Nephron (organoid): ENCODE data around the gene ARHGAP12.

ENCODE experiments used
- H3K27ac Mint-ChIP-seq, 3 experiments: 2 replicates each; pipeline ENCODE4 v1.8.0; 2020; ENCODE audit warnings: mixed read lengths in 3 of 3, mild to moderate bottlenecking in 2 of 3, moderate library complexity in 1 of 3
- H3K27me3 Mint-ChIP-seq: 2 replicates; pipeline ENCODE4 v1.8.0; 2021; ENCODE audit warnings: low read depth, mild to moderate bottlenecking, moderate library complexity, mixed read lengths
- H3K36me3 Mint-ChIP-seq: 2 replicates; pipeline ENCODE4 v1.8.0; 2020; ENCODE audit warnings: low read depth, mixed read lengths
- H3K4me1 Mint-ChIP-seq: 2 replicates; pipeline ENCODE4 v1.8.0; 2020; ENCODE audit warnings: mixed read lengths
- H3K4me3 Mint-ChIP-seq, 3 experiments: 2 replicates each; pipeline ENCODE4 v1.8.0; 2020; ENCODE audit warnings: mild to moderate bottlenecking in 3 of 3, mixed read lengths in 3 of 3, moderate library complexity in 2 of 3
- H3K9me3 Mint-ChIP-seq: 2 replicates; pipeline ENCODE4 v1.8.0; 2020; ENCODE audit warnings: mixed read lengths
- TF ChIP-seq, protein P1 (sequence below), 3 experiments: fragments of 200-600 bp; sonication (generic); IDR thresholded peaks; one replicate each; pipeline ENCODE4 v1.5.0; 2021; ENCODE audit warnings: antibody characterized with exemption in 3 of 3; ENCODE audit not compliant: unreplicated experiment in 3 of 3

The ARHGAP12 gene

GRCh38 chr10:31759124-31759798 is 169.4 kb downstream of the ARHGAP12 start:
- Mint-ChIP-seq H3K27ac (peak overlapping the region; percentile 92 to 98 (median 94)), H3K4me1 (peaks cover 75% of the 10 kb centered on the region), H3K27me3 (no peaks in the 10 kb centered on the region), H3K9me3 (no peaks in the 10 kb centered on the region), H3K4me3 (peak overlapping the region; percentile 94 to 98 (median 96)), H3K36me3 (no peaks in the 10 kb centered on the region)
- TF ChIP-seq, protein P1, sequence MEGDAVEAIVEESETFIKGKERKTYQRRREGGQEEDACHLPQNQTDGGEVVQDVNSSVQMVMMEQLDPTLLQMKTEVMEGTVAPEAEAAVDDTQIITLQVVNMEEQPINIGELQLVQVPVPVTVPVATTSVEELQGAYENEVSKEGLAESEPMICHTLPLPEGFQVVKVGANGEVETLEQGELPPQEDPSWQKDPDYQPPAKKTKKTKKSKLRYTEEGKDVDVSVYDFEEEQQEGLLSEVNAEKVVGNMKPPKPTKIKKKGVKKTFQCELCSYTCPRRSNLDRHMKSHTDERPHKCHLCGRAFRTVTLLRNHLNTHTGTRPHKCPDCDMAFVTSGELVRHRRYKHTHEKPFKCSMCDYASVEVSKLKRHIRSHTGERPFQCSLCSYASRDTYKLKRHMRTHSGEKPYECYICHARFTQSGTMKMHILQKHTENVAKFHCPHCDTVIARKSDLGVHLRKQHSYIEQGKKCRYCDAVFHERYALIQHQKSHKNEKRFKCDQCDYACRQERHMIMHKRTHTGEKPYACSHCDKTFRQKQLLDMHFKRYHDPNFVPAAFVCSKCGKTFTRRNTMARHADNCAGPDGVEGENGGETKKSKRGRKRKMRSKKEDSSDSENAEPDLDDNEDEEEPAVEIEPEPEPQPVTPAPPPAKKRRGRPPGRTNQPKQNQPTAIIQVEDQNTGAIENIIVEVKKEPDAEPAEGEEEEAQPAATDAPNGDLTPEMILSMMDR (IDR thresholded peaks at IDR 0.05; ENCODE audit: unreplicated experiment in 3 of 3), result no peak

- no peaks in the 10 kb centered on the region for H3K9me3 Mint-ChIP-seq
- peak overlapping the region; percentile 92 to 98 (median 94) for H3K27ac Mint-ChIP-seq
- no peaks in the 10 kb centered on the region for H3K27me3 Mint-ChIP-seq
- TF ChIP-seq, protein P1 (IDR thresholded peaks at IDR 0.05; ENCODE audit: unreplicated experiment in 3 of 3), result no peak
- H3K4me1 Mint-ChIP-seq, result peaks cover 80% of the 10 kb centered on the region
- peak overlapping the region; percentile 65 to 98 (median 96) for H3K4me3 Mint-ChIP-seq
- no peaks in the 10 kb centered on the region for H3K36me3 Mint-ChIP-seq
Observed at GRCh38 chr10:31758495-31758894, 170.1 kb downstream of the ARHGAP12 start.

GRCh38 chr10:31757831-31758230 is 170.8 kb downstream of the ARHGAP12 start:
- Mint-ChIP-seq H3K27me3 (no peaks in the 10 kb centered on the region), H3K4me3 (peak overlapping the region; percentile 65 to 98 (median 96)), H3K36me3 (no peaks in the 10 kb centered on the region), H3K9me3 (no peaks in the 10 kb centered on the region), H3K4me1 (peaks cover 86% of the 10 kb centered on the region), H3K27ac (peak overlapping the region; percentile 92 to 98 (median 94))
- TF ChIP-seq, protein P1 (IDR thresholded peaks at IDR 0.05; ENCODE audit: unreplicated experiment in 3 of 3), result no peak

DNA sequence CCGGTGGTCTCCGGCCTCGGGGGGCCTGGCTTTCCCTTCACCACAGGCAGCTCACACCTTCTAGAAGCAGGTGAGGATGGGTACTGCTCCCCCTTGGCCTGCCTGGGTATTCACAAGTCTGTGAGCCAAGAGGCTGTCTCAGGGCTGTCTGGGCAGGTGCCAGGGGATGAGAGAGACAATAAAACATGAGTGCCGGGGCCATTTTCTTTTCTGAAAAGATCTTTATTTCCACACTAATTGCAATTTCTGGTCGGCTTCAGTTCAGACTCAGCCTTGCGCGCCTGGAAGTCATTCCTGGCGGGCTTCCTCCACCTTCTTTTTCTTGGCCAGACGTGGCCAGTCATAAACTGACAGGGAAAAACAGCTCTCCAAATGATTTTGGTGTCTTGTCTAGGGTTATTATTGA is 171.2 kb downstream of the ARHGAP12 start:
- no peaks in the 10 kb centered on the region for H3K36me3 Mint-ChIP-seq

DNA sequence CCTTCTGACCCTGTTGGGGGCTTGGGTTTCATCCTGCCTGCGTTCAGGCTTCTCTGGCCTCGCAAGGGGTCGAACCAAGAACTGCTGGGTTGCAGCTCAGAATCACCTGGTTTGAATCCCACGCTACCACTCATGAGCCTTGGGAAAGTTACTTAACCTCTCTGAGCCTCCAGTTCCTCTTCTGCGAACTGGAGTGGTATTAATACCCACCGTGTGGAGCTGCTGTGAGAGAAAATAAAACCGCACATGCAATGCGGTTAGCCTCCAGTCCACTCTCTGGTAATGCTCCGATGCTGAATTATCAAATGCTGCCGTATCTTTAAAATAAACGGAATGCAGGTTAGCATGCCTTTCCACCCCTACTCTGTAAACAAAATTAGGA is 171.9 kb downstream of the ARHGAP12 start:
- no peaks in the 10 kb centered on the region for H3K36me3 Mint-ChIP-seq
- peak overlapping the region in 2 of 3 experiments; percentile 46 to 98 for H3K4me3 Mint-ChIP-seq
- peaks cover 89% of the 10 kb centered on the region for H3K4me1 Mint-ChIP-seq
- TF ChIP-seq, protein P1 (IDR thresholded peaks at IDR 0.05; ENCODE audit: unreplicated experiment in 3 of 3), result no peak
- H3K9me3 Mint-ChIP-seq, result no peaks in the 10 kb centered on the region
- H3K27me3 Mint-ChIP-seq, result no peaks in the 10 kb centered on the region
- H3K27ac Mint-ChIP-seq, result peak overlapping the region in 2 of 3 experiments; percentile 92 to 94

More for the DNA sequence above, 171.2 kb downstream of the ARHGAP12 start:
- Mint-ChIP-seq H3K9me3 (no peaks in the 10 kb centered on the region), H3K4me1 (peaks cover 86% of the 10 kb centered on the region), H3K27ac (peak overlapping the region; percentile 92 to 98 (median 94)), H3K27me3 (no peaks in the 10 kb centered on the region), H3K4me3 (peak overlapping the region; percentile 65 to 98 (median 96))
- TF ChIP-seq, protein P1 (IDR thresholded peaks at IDR 0.05; ENCODE audit: unreplicated experiment in 3 of 3), result no peak
